COR-L47 (cell line): ENCODE results near the gene UBE4A.

Experiments used
- DNase-seq: peaks from one replicate; lab custom pipeline; 2025; lab: John Stamatoyannopoulos, UW

The UBE4A gene

GRCh38 chr11:118341815-118342489 lies 17.4 kb upstream of the UBE4A start:
- no peak for DNase-seq

- no peak for DNase-seq
These were observed 16.8 kb upstream of the UBE4A start, which contains the start of gene CD3D for GRCh38 chr11:118342503-118343161. Gene CD3D (minus strand): TSS chr11:118342705. CDS start chr11:118342607, 98 bp downstream.

GRCh38 chr11:118343248-118343647 lies 16.2 kb upstream of the UBE4A start:
- no peak for DNase-seq

GRCh38 chr11:118343981-118344515 lies 15.4 kb upstream of the UBE4A start, which contains the start of gene CD3G:
Gene CD3G (plus strand): TSS chr11:118344344. CDS start chr11:118344424, 80 bp downstream.
- no peak for DNase-seq

- DNase-seq = no peak
These were observed 9.9 kb upstream of the UBE4A start for GRCh38 chr11:118349475-118349874.

GRCh38 chr11:118353084-118353710 lies 6.2 kb upstream of the UBE4A start:
- no peak for DNase-seq

- DNase-seq = no peak
These were observed 1.3 kb upstream of the UBE4A start for GRCh38 chr11:118358071-118358470.

- DNase-seq = no peak
These were observed 5.7 kb downstream of the UBE4A start for GRCh38 chr11:118364956-118365615.

GRCh38 chr11:118366287-118366686 lies 6.9 kb downstream of the UBE4A start:
- DNase-seq = no peak

- no peak for DNase-seq
These were observed 11.4 kb downstream of the UBE4A start for GRCh38 chr11:118370774-118371173.

- DNase-seq = no peak
These were observed 13.9 kb downstream of the UBE4A start for GRCh38 chr11:118373263-118373662.

GRCh38 chr11:118373871-118374270 lies 14.5 kb downstream of the UBE4A start:
- no peak for DNase-seq

GRCh38 chr11:118374729-118375128 lies 15.3 kb downstream of the UBE4A start:
- no peak for DNase-seq

GRCh38 chr11:118375978-118376377 lies 16.6 kb downstream of the UBE4A start:
- DNase-seq = no peak

GRCh38 chr11:118379497-118379896 lies 20.1 kb downstream of the UBE4A start:
- DNase-seq = no peak

GRCh38 chr11:118380571-118380970 lies 21.2 kb downstream of the UBE4A start:
- no peak for DNase-seq

GRCh38 chr11:118382954-118383353 lies 23.6 kb downstream of the UBE4A start:
- DNase-seq = no peak

- DNase-seq = no peak
These were observed 24.3 kb downstream of the UBE4A start for GRCh38 chr11:118383657-118384056.

GRCh38 chr11:118396097-118396501 lies 36.7 kb downstream of the UBE4A start:
- DNase-seq = no peak

- no peak for DNase-seq
These were observed 38.0 kb downstream of the UBE4A start for GRCh38 chr11:118397448-118397847.

GRCh38 chr11:118398791-118399559 lies 39.6 kb downstream of the UBE4A start:
- DNase-seq = no peak
